ENCODE results near the gene LDAH. TPM values are rescaled to one million over a fixed set of nuclear protein-coding genes. Genes with fewer than 3 reads are reported as not detected.

LDAH gene
- total and polyA plus RNA-seq, 2 donors (not counting 3 experiments of a cell fraction or from before 2014, with no cell fraction given) = 12.3 to 24.0 TPM

GRCh38 chr2:20635675-20636584, 187.0 kb downstream of the LDAH start:
- peak overlapping the region; percentile 25 for H2AFZ ChIP-seq (ENCODE audit: low read depth, low read length)
- POLR2A ChIA-PET = interaction anchor here (1.0 to 2.9 kb wide), 7 partner anchors 18 to 194 kb away, joined by 3 to 50 read pairs (median 9); partner anchors contain the start of gene RHOB

More at GRCh38 chr2:20635675-20636584, 187.0 kb downstream of the LDAH start:
- peaks cover 0 to 18% of the 10 kb centered on the region in 2 experiments for H3K36me3 ChIP-seq (ENCODE audit: control insufficient read depth in 2 of 2, extremely low read depth in 1 of 2, insufficient read depth in 2 of 2, low read length in 2 of 2)
- peak; percentile 84 for DNase-seq (ENCODE audit: low read depth, low spot score)
- H3K79me2 ChIP-seq (ENCODE audit: control insufficient read depth, insufficient read depth, low read length) = no peaks in the 10 kb centered on the region
- CTCF ChIA-PET = interaction anchor here (0.5 to 5.5 kb wide), 33 partner anchors 8 to 291 kb away, joined by 3 to 86 read pairs (median 5); partner anchors contain the start of genes HS1BP3 and RHOB
- no peaks in the 10 kb centered on the region for H3K9me3 ChIP-seq (replicated peaks; ENCODE audit: control insufficient read depth, insufficient read depth, low read length)
- H3K27me3 ChIP-seq (ENCODE audit: control insufficient read depth in 2 of 2, insufficient read depth in 2 of 2, low read length in 2 of 2) = no peaks in the 10 kb centered on the region
- no TSS peak for BruUV-seq (replicated peaks)
- peak overlapping the region; percentile 82 for H3K9ac ChIP-seq (replicated peaks; ENCODE audit: extremely low read depth, insufficient read depth, low read length)
- H3K4me3 ChIP-seq (replicated peaks in 1 of 3; ENCODE audit: insufficient read depth in 1 of 3, low read depth in 1 of 3, low read length in 3 of 3) = no peak overlapping the region
- intact Hi-C loops (cut with micrococcal nuclease) (loop anchor here (1.0 kb wide), 10 partner anchors 35 to 257 kb away; no protein-coding TSS in a partner anchor), dilution Hi-C loops (cut with MboI; ENCODE audit: extremely low pct_ligation_motif_present, low sequenced_read_pairs) (loop anchor here (10.0 kb wide), 1 partner anchor 191 kb away; the partner anchor contains the start of gene RHOB)
- peak overlapping the region; percentile 72 for H3K27ac ChIP-seq (ENCODE audit: insufficient read depth, low read depth, low read length)
- H3K9me1 ChIP-seq (replicated peaks; ENCODE audit: control insufficient read depth, extremely low read depth, insufficient read depth, low read length) = no peaks in the 10 kb centered on the region
- no peak for TF ChIP-seq GATA2 (IDR thresholded peaks at IDR 0.05; ENCODE audit: insufficient read depth, insufficient read length, low read depth, low read length)
- TF ChIP-seq POLR2AphosphoS5 (IDR thresholded peaks at IDR 0.05; ENCODE audit: insufficient read depth, low read depth, low read length) = peak; percentile 35
- TF ChIP-seq CTCF (IDR thresholded peaks at IDR 0.05; ENCODE audit: extremely low read depth in 1 of 2, insufficient read depth in 1 of 2, low read depth in 1 of 2, low read length in 2 of 2) = peak; percentile 96 to 99
- peaks cover 20% of the 10 kb centered on the region for H3K4me1 ChIP-seq (ENCODE audit: control insufficient read depth, extremely low read depth, insufficient read depth, low read length)
- no peak overlapping the region for H3K4me2 ChIP-seq (ENCODE audit: insufficient read depth, low read length)
- FAIRE-seq = peak; percentile 90
- H4K20me1 ChIP-seq (replicated peaks; ENCODE audit: control insufficient read depth, extremely low read depth, insufficient read depth, low read length) = no peaks in the 10 kb centered on the region

Data from endothelial cell of umbilical vein (primary cell).